ENCODE results near the gene TRIM47. TPM values are rescaled to one million over a fixed set of nuclear protein-coding genes. Genes with fewer than 3 reads are reported as not detected.

The TRIM47 gene
- polyA plus RNA-seq, 3 donors, result 5.8 to 9.1 (median 6.3) TPM

DNA sequence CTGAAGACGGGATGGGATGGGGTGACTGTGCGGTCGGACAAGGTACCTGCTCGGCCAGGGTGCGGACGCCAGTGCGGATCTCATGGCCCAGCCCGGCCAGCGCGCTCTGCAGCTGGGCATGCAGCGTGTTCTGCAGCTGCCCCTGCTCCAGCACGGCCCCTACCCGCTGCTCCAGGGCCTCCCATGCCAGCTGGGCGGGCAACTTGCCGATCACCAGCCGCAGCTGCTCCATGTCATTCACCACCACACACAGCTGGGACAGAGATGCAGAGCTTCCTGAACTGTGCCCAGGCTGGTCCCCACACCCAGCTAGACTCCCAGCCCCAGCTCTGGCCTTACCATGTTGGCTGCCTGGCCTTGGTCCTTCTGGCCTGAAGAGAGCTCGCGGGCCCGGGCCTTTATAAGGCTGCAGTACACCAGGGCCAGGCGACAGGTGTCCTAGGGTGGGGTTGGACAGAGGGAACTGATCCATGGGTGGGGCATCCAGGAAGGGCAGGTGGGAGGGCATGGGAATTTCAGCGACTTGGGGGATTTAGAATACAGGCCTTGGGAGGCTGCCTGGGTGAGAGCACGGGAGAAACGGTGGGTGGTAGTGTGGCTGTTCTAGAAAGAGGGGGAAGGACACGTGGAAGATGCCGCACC, 44.0 kb downstream of the TRIM47 start:
- no peak for DNase-seq (ENCODE audit: low read depth in 3 of 3, low spot score in 2 of 3)

DNA sequence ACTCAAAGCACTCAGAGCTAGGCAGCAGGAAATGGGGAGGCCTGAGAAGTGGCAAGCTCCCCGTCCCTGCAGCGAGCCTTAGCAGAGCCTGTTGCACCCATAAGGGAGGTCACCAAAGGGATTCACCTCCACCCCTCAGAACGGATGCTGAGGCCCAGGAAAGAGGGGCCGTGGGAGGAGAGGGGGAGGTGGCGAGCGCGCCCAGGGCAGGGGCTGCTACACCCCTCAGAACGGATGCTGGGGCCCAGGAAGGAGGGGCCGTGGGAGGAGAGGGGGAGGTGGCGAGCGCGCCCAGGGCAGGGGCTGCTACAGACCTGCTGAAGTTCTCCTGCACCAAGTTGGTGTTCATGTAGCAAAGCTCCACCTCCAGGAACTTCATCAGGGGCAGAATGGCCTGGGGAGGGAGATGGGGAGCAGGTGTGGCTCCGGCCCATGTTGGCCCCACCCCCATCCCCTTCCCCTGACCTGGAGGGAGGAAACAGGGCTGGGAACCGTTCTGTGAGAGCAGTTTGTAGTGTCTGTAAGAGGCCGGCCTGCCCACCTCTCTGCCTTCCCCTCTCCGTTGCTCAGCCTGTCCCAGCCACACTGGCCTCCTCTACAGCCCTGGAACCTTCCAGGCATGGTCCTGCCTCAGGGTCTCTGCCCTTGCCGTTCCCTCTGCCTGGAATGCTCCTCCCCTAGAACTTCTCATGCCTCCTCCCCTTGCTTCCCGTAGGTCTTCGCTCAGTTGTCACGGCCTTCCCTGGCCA, 45.6 kb downstream of the TRIM47 start:
- DNase-seq (ENCODE audit: low read depth in 3 of 3, low spot score in 2 of 3), result no peak

DNA sequence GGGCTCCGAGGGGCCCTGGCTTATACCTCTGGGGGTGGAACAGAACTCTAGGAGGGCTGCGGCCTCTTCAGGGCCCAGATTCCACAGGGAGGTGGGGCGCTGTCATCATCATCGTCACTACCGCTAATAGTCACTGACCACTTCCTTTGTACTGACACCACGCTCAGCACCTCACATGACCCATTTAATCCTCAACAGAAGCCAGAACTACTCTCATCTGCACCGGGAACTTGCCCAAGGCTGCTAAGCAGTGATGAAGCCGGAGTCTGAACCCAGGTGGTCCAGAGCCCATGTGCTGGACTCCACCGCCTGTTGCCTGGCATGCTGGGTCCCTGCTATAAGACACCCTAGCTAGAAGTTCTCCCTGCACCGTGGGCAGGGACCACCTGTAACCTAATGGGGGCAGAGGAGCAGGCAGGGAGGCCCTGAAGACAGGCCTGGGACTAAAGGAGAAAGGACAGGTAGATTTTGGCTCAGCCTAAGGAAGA, 46.2 kb downstream of the TRIM47 start:
- DNase-seq (ENCODE audit: low read depth in 3 of 3, low spot score in 2 of 3), result no peak

- no peak for DNase-seq (ENCODE audit: low read depth in 3 of 3, low spot score in 2 of 3)
These were observed 47.3 kb downstream of the TRIM47 start for GRCh38 chr17:75831032-75831571.

DNA sequence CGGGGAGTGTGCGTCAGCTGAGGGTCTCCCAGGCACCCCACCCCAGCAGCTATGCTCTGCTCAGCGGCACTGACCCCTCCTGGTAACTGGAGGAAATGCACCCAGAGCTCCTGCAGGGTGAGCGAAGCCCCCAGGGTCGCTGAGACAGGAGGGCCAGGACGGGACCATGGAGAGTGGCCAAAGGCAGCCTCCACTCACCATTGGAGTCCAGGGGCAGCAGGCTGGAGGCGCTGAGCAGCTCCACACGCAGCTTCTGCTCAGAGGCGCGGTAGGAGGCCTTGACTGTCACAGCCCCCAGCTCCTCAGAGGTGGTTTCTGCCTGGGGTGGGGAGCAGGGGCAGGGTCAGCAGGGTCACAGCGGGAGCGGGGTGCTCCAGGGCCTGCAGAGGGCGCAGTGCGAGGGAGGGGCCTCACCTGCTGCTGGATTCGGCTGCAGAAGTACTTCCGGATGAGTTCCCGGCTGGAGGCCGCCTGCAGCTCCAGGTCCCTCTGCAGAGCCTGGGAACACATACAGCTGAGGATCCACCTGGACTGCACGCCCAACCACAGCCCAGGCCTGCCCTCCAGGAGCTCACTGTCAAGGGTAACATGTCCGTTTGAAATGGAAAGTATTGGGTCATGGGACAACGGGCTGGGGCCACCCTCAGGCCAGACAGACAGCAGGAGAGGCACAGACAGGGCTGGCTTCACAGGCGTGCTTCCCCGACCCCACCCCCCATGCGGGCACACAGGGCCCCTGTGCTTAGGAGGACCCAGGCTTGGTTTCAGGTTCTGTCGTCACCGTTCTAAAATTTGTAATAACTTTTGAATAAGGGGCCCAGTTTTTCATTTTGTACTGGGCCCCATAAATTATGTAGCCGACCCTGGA, 48.0 kb downstream of the TRIM47 start:
- DNase-seq (ENCODE audit: low read depth in 3 of 3, low spot score in 2 of 3), result no peak

- DNase-seq (ENCODE audit: low read depth in 3 of 3, low spot score in 2 of 3), result no peak
These were observed 48.6 kb downstream of the TRIM47 start for GRCh38 chr17:75829747-75830146.

- DNase-seq (ENCODE audit: low read depth in 3 of 3, low spot score in 2 of 3), result no peak
These were observed 49.6 kb downstream of the TRIM47 start for GRCh38 chr17:75828741-75829140.

DNA sequence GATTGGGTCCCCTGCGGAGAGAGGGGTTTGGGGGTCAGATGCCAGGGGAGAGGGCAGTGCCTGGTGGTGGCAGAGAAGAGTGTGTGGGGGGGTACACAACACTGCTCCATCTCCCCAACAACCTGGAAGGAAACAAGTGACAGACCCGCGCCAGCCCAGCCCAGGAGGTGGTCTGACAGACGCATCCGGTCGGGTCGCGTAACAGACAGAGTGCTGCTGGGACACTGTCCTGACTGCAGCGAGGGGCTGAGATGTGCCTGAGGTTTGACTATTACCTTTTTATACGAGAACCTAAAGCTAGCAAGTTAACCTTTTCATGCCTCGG, 50.3 kb downstream of the TRIM47 start:
- DNase-seq (ENCODE audit: low read depth in 3 of 3, low spot score in 2 of 3), result no peak

GRCh38 chr17:75827308-75828075, 50.9 kb downstream of the TRIM47 start:
- peak in 1 of 3 donors; percentile 44 for DNase-seq (ENCODE audit: low read depth in 3 of 3, low spot score in 2 of 3)

GRCh38 chr17:75826561-75827307, 51.6 kb downstream of the TRIM47 start:
- DNase-seq (ENCODE audit: low read depth in 3 of 3, low spot score in 2 of 3), result no peak

DNA sequence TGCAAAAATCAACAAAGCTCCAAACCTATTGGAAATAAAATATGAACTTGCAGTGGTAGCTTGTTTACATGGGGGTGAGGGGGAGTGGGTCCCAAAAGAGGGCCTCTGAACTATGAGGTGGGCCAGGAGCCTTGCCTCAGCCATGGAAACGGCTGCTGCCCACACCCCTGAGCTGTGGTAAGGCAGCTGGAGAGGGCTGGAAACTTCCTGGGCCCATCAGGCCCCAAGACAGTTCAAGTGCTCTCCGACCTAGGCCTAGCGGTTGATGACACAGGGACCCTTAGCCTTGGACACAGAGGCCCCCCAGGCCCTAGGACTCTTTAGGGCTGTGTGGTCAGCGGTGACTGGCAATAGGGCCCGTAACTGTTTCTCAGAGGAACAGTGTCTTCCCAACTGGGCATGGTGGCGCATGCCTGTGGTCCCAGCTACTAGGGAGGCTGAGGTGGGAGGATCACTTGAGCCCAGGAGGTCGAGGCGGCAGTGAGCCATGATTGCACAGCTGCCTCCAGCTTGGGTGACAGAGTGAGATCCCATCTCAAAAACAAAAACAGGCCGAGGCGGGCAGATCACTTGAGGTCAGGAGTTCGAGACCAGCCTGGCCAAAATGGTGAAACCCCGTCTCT, 52.5 kb downstream of the TRIM47 start:
- DNase-seq (ENCODE audit: low read depth in 3 of 3, low spot score in 2 of 3), result no peak

DNA sequence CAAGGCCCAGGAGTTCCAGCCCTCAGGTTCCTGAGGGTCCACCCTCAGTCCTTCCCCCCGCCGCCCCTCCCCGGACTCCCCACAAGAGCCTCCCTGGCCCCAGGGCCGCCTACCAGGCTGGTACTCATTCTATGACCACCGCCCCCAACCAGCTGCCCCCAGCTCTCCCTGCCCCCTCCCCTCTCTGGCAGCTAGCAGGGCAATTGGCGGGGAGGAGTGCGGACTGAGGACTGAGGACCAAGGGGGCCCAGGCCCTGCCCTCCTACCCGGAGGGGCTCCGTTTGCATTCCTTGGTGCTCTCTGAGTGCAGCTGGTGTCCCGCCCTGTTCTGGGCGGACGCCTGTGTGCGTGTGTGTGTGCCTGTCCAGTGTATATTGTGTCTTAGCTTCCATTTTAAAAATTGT, 53.2 kb downstream of the TRIM47 start:
- no peak for DNase-seq (ENCODE audit: low read depth in 3 of 3, low spot score in 2 of 3)

- no peak for DNase-seq (ENCODE audit: low read depth in 3 of 3, low spot score in 2 of 3)
These were observed 53.7 kb downstream of the TRIM47 start for GRCh38 chr17:75824666-75825065.

Other genes with a start within 250 kb of the TRIM47 start
- 1 to 10 TPM; 3.7 to 5.4 (median 4.3) TPM for gene SMIM5, start 245.1 kb downstream of the TRIM47 start, polyA plus RNA-seq (ENCODE audit: insufficient read length in 3 of 3)
- gene RECQL5, start 211.4 kb downstream of the TRIM47 start, polyA plus RNA-seq (ENCODE audit: insufficient read length in 3 of 3), result 10 to 100 TPM; 29.3 to 33.5 (median 32.7) TPM
- 100 to 1,000 TPM in 1 of 3 donors, 10 to 100 TPM in 2; 93.0 to 105 (median 93.7) TPM for gene SAP30BP, start 211.2 kb downstream of the TRIM47 start, polyA plus RNA-seq (ENCODE audit: insufficient read length in 3 of 3)
- gene ITGB4, start 157.1 kb downstream of the TRIM47 start, polyA plus RNA-seq (ENCODE audit: insufficient read length in 3 of 3), result 10 to 100 TPM in 1 of 3 donors, 1 to 10 TPM in 2; 7.8 to 10.8 (median 9.1) TPM
- 10 to 100 TPM; 20.9 to 24.0 (median 21.5) TPM for gene GALK1, start 113.4 kb downstream of the TRIM47 start, polyA plus RNA-seq (ENCODE audit: insufficient read length in 3 of 3)
- gene UNK, start 93.8 kb downstream of the TRIM47 start, polyA plus RNA-seq (ENCODE audit: insufficient read length in 3 of 3), result 10 to 100 TPM; 28.5 to 32.3 (median 32.0) TPM
- gene UNC13D, start 34.2 kb downstream of the TRIM47 start, polyA plus RNA-seq (ENCODE audit: insufficient read length in 3 of 3), result 1 to 10 TPM; 3.6 to 5.7 (median 5.0) TPM
- 10 to 100 TPM; 70.2 to 86.7 (median 82.8) TPM for gene WBP2, start 23.2 kb downstream of the TRIM47 start, polyA plus RNA-seq (ENCODE audit: insufficient read length in 3 of 3)
- 10 to 100 TPM; 11.1 to 12.4 (median 11.3) TPM for gene TRIM65, start 18.4 kb upstream of the TRIM47 start, polyA plus RNA-seq (ENCODE audit: insufficient read length in 3 of 3)
- gene MRPL38, start 26.3 kb upstream of the TRIM47 start, polyA plus RNA-seq (ENCODE audit: insufficient read length in 3 of 3), result 10 to 100 TPM; 66.2 to 77.1 (median 66.7) TPM
- 1 to 10 TPM; 6.6 to 8.3 (median 7.0) TPM for gene FBF1, start 62.5 kb upstream of the TRIM47 start, polyA plus RNA-seq (ENCODE audit: insufficient read length in 3 of 3)
- 10 to 100 TPM; 30.3 to 42.7 (median 34.3) TPM for gene ACOX1, start 100.6 kb upstream of the TRIM47 start, polyA plus RNA-seq (ENCODE audit: insufficient read length in 3 of 3)
- gene TEN1, start 100.7 kb upstream of the TRIM47 start, polyA plus RNA-seq (ENCODE audit: insufficient read length in 3 of 3), result 10 to 100 TPM; 15.1 to 24.2 (median 22.9) TPM
- gene CDK3, start 122.3 kb upstream of the TRIM47 start, polyA plus RNA-seq (ENCODE audit: insufficient read length in 3 of 3), result 10 to 100 TPM in 2 of 3 donors, 1 to 10 TPM in 1; 9.7 to 12.8 (median 10.8) TPM
- gene EVPL, start 148.7 kb upstream of the TRIM47 start, polyA plus RNA-seq (ENCODE audit: insufficient read length in 3 of 3), result 10 to 100 TPM; 14.4 to 16.0 (median 14.9) TPM
- gene SRP68, start 193.9 kb upstream of the TRIM47 start, polyA plus RNA-seq (ENCODE audit: insufficient read length in 3 of 3), result 100 to 1,000 TPM; 101 to 110 (median 103) TPM
- under 1 TPM in 1 of 3 donors, not detected in 2; 0.26 TPM for gene GALR2, start 196.2 kb upstream of the TRIM47 start, polyA plus RNA-seq (ENCODE audit: insufficient read length in 3 of 3)
- 10 to 100 TPM in 2 of 3 donors, 1 to 10 TPM in 1; 6.2 to 18.4 (median 16.0) TPM for gene ZACN, start 200.6 kb upstream of the TRIM47 start, polyA plus RNA-seq (ENCODE audit: insufficient read length in 3 of 3)
- gene EXOC7, start 225.2 kb upstream of the TRIM47 start, polyA plus RNA-seq (ENCODE audit: insufficient read length in 3 of 3), result 100 to 1,000 TPM; 138 to 168 (median 146) TPM